NOMO-1 (cell line): ENCODE data around the gene PTPA.

Source experiments
- DNase-seq, 2 experiments: peaks; one replicate each; lab custom pipeline; 2025; ENCODE audit not compliant: unreplicated experiment in 2 of 2; lab: John Stamatoyannopoulos, UW

The PTPA gene

GRCh38 chr9:129110740-129111527, at the start of gene PTPA, which contains the start of gene CRAT:
Gene PTPA, plus strand, starts transcription at chr9:129111415. Its CDS starts 186 bp downstream, at chr9:129111601.
Gene CRAT, minus strand, starts transcription at chr9:129110793. Its CDS starts 284 bp downstream, at chr9:129110509.
- peak; percentile 81 to 88 for DNase-seq

- DNase-seq, result no peak
Measured at GRCh38 chr9:129063061-129063460, 48.2 kb upstream of the PTPA start.

- no peak for DNase-seq
Measured at GRCh38 chr9:129064499-129064908, 46.7 kb upstream of the PTPA start.

GRCh38 chr9:129068110-129068509, 43.1 kb upstream of the PTPA start:
- no peak for DNase-seq

- DNase-seq, result peak; percentile 77 to 82
Measured at GRCh38 chr9:129068990-129069861, 42.0 kb upstream of the PTPA start.

- no peak for DNase-seq
Measured at GRCh38 chr9:129069862-129070641, 41.2 kb upstream of the PTPA start.

GRCh38 chr9:129070696-129071525, 40.3 kb upstream of the PTPA start:
- no peak for DNase-seq

GRCh38 chr9:129071526-129072126, 39.6 kb upstream of the PTPA start:
- DNase-seq, result no peak

- DNase-seq, result no peak
Measured at GRCh38 chr9:129072171-129072570, 39.0 kb upstream of the PTPA start.

GRCh38 chr9:129073404-129073803, 37.8 kb upstream of the PTPA start:
- DNase-seq, result no peak

- DNase-seq, result no peak
Measured at GRCh38 chr9:129074106-129074505, 37.1 kb upstream of the PTPA start.

GRCh38 chr9:129075996-129076639, 35.1 kb upstream of the PTPA start:
- DNase-seq, result no peak

GRCh38 chr9:129076640-129077037, 34.6 kb upstream of the PTPA start:
- DNase-seq, result no peak

- no peak for DNase-seq
Measured at GRCh38 chr9:129077236-129077635, 34.0 kb upstream of the PTPA start.

GRCh38 chr9:129078691-129079503, 32.3 kb upstream of the PTPA start:
- DNase-seq, result no peak

- DNase-seq, result no peak
Measured at GRCh38 chr9:129079829-129080228, 31.4 kb upstream of the PTPA start.

- peak in 1 of 2 experiments; percentile 12 for DNase-seq
Measured at GRCh38 chr9:129080298-129080600, 31.0 kb upstream of the PTPA start.

GRCh38 chr9:129080601-129081387, 30.4 kb upstream of the PTPA start, which contains the start of gene DOLPP1:
Gene DOLPP1, plus strand, starts transcription at chr9:129081111. Its CDS starts 21 bp downstream, at chr9:129081132.
- peak; percentile 96 to 98 for DNase-seq
